ENCODE measurements around the gene JMJD4. TPM values are rescaled to one million over a fixed set of nuclear protein-coding genes. Genes with fewer than 3 reads are reported as not detected.

JMJD4 gene, protein sequence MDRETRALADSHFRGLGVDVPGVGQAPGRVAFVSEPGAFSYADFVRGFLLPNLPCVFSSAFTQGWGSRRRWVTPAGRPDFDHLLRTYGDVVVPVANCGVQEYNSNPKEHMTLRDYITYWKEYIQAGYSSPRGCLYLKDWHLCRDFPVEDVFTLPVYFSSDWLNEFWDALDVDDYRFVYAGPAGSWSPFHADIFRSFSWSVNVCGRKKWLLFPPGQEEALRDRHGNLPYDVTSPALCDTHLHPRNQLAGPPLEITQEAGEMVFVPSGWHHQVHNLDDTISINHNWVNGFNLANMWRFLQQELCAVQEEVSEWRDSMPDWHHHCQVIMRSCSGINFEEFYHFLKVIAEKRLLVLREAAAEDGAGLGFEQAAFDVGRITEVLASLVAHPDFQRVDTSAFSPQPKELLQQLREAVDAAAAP
- 10 to 100 TPM; 22.7 to 33.9 (median 25.1) TPM for total RNA-seq

DNA sequence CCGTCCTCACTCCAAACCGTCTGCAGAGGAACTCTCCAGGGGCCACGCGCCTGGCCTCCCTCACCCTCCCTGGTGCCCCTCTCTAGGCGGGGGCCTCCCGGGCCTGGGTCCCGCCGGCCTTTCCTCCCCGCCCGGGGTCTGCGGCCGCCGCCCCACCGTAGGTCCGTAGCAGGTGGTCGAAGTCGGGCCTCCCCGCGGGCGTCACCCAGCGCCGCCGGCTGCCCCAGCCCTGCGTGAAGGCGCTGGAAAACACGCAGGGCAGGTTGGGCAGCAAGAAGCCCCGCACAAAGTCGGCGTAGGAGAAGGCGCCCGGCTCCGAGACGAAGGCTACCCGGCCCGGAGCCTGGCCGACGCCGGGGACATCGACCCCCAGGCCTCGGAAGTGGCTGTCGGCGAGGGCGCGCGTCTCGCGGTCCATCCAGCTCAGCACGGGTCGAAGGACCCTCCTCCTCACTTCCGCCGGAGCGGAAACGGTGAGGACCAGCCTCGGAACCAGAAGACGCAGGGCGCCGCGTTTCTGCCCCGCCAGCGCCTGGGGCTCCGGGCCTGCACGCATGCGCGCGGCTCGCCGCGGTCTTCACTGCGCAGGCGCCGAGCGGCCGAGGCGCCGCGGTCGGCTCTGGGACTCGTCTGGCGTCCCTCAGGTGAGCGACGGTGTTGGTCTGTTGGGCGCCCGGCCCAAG lies at the start of gene JMJD4, which contains the start of gene SNAP47:
TSS of gene JMJD4 (minus strand) at position 447 of the 683 bp plus-strand sequence. CDS start at position 418, 29 bp downstream.
TSS of gene SNAP47 (plus strand) at position 580 of the 683 bp plus-strand sequence. CDS start 12,302 bp downstream, outside the sequence.
- no peak for TF ChIP-seq CTCF (IDR thresholded peaks at IDR 0.05)
- peak; percentile 64 for DNase-seq (ENCODE audit: low spot score)
- ATAC-seq (ENCODE audit: low FRiP score): peak; percentile 94

DNA sequence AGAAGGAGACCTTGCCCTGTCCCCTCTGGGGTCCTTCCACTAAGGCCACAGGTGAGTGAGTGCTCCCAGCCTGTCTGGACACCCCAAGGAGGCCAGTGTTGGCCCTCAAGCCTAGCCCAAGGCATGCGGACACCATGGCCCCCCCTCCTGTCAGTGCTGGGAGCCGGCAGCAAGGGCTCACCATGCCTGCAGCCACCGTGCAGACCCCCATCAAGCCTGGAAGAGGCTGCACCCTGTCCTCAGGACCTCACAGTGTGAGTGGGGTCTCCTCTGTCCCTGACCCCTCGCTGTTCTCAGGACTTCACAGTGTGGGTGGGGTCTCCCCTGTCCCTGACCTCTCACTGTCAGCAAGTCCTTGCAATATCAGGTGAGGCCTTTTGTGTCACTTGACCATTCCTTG lies 47.1 kb upstream of the JMJD4 start:
- ATAC-seq (ENCODE audit: low FRiP score) (no peak), DNase-seq (ENCODE audit: low spot score) (no peak)
- TF ChIP-seq CTCF (IDR thresholded peaks at IDR 0.05): no peak

- DNase-seq (ENCODE audit: low spot score) (peak; percentile 13), ATAC-seq (ENCODE audit: low FRiP score) (no peak)
- no peak for TF ChIP-seq CTCF (IDR thresholded peaks at IDR 0.05)
Observed at GRCh38 chr1:227781314-227781930, 46.3 kb upstream of the JMJD4 start.

DNA sequence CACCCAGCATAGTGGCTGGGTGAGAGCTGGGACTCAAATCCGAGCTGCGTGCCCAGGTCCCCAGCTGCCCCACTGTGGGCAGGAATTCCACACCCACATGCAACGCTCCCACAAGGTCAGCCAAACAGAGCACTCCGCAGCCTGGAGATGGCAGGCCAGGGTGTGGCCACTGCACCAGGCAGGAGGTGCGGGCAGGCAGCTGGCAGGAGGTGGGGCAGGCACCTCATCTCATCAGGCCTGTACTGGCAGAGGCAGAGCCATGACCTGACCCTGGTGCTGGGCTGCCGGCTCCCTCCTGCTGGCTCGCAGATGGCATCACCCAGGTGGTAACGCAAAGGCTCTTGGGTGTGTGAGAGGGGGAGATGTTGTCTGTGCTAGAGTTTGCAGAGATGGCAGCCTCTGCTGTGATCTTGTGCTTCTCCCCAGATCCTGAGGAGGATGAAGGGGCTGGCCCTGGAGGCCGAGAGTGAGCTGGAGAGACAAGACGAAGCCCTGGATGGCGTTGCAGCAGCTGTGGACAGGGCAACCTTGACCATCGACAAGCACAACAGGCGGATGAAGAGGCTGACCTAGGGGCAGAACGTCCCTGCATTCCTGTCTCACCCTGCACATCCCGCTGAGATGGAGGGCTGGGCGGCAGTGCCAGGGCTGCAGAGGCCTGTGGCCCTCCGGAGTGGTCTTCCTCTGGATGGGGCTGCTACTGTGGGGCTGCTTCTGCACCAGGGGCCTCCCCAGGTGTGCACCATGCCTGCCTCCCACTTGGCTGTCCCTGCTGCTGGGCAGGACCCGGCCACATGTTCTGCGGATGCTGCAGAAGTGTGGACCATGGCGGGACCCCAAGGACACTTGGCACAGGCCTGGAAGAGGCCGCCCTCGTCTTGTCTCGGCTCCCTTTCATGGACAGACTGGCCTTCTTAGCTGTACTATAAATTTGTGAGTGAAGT lies 45.3 kb upstream of the JMJD4 start:
- DNase-seq (ENCODE audit: low spot score) (peak; percentile 18), ATAC-seq (ENCODE audit: low FRiP score) (no peak)
- TF ChIP-seq CTCF (IDR thresholded peaks at IDR 0.05): no peak

GRCh38 chr1:227779685-227780084 lies 44.6 kb upstream of the JMJD4 start:
- no peak for DNase-seq (ENCODE audit: low spot score)
- no peak for ATAC-seq (ENCODE audit: low FRiP score)
- TF ChIP-seq CTCF (IDR thresholded peaks at IDR 0.05): no peak

DNA sequence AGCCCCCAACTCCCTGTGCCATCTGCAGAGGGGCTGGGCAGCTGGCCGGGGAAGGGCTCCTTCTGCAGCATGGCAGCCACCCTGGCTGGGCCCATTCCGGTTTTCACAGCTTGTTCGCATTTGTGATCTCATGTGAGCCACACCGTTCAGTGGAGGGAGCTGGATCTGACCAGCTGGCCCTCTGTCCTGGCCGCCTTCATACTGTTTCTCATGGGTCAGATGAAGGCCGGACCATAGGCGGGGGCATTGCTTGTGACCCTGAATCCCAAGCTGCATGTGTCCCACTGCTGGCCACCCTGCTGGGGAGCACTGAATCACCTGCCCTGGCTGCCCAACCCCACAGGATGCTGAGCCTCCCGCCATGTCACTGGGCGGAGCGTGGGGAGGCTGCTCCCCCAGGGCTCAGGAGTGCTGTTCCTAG lies 43.9 kb upstream of the JMJD4 start:
- no peak for TF ChIP-seq CTCF (IDR thresholded peaks at IDR 0.05)
- ATAC-seq (ENCODE audit: low FRiP score) (no peak), DNase-seq (ENCODE audit: low spot score) (no peak)

Measured in omental fat pad (tissue), 4 donors.